MM.1S (cell line): ENCODE data around the gene NME3.

Source experiments
- DNase-seq: peaks from one replicate; pipeline ENCODE4 v3.0.0-alpha.2; 2015
- H2AFZ ChIP-seq: fragments of 300-600 bp; sonication (generic); 2 replicates; pipeline ENCODE4 v1.6.0; 2016; ENCODE audit warnings: antibody characterized with exemption, low read length
- H3F3A ChIP-seq: fragments of 300-600 bp; sonication (generic); 2 replicates; pipeline ENCODE4 v1.6.1; 2016; ENCODE audit warnings: mild to moderate bottlenecking, antibody characterized with exemption, low read length, moderate library complexity, mixed read lengths; ENCODE audit not compliant: insufficient read depth
- H3K27ac ChIP-seq: fragments of 300-600 bp; sonication (generic); 2 replicates; pipeline ENCODE4 v1.5.1; 2016; ENCODE audit warnings: mild to moderate bottlenecking, low read length
- H3K27me3 ChIP-seq: fragments of 300-600 bp; sonication (generic); replicated peaks from 2 replicates; pipeline ENCODE4 v1.6.0; 2016; ENCODE audit warnings: low read length; ENCODE audit not compliant: insufficient read depth
- H3K36me3 ChIP-seq: fragments of 300-600 bp; sonication (generic); replicated peaks from 2 replicates; pipeline ENCODE4 v1.6.1; 2016; ENCODE audit warnings: mild to moderate bottlenecking, low read length, mixed read lengths; ENCODE audit not compliant: insufficient read depth
- H3K4me1 ChIP-seq: fragments of 300-600 bp; sonication (generic); 2 replicates; pipeline ENCODE4 v1.6.1; 2016; ENCODE audit warnings: low read length, mixed read lengths
- H3K4me2 ChIP-seq: fragments of 300-600 bp; sonication (generic); 2 replicates; pipeline ENCODE4 v1.6.0; 2016; ENCODE audit warnings: low read depth, low read length
- H3K4me3 ChIP-seq: fragments of 300-600 bp; sonication (generic); 2 replicates; pipeline ENCODE4 v1.5.1; 2016; ENCODE audit warnings: low read length, mixed read lengths
- H3K79me2 ChIP-seq: fragments of 300-600 bp; sonication (generic); 2 replicates; pipeline ENCODE4 v1.6.1; 2016; ENCODE audit warnings: mixed run types, low read length, mixed read lengths
- H3K9ac ChIP-seq: fragments of 300-600 bp; sonication (generic); 2 replicates; pipeline ENCODE4 v1.6.1; 2016; ENCODE audit warnings: low read length, mixed read lengths
- H3K9me2 ChIP-seq: fragments of 300-600 bp; sonication (generic); replicated peaks from 2 replicates; pipeline ENCODE4 v1.6.1; 2016; ENCODE audit warnings: mild to moderate bottlenecking, low read length, mixed read lengths; ENCODE audit not compliant: insufficient read depth
- H3K9me3 ChIP-seq: fragments of 300-600 bp; sonication (generic); replicated peaks from 2 replicates; pipeline ENCODE4 v1.6.1; 2016; ENCODE audit warnings: mild to moderate bottlenecking, low read length, mixed read lengths; ENCODE audit not compliant: insufficient read depth
- H4K20me1 ChIP-seq: fragments of 300-600 bp; sonication (generic); 2 replicates; pipeline ENCODE4 v1.6.1; 2016; ENCODE audit warnings: mild to moderate bottlenecking, low read length, moderate library complexity, mixed read lengths; ENCODE audit not compliant: insufficient read depth
- EZH2 ChIP-seq: fragments of 300-600 bp; sonication (generic); optimal IDR thresholded peaks from 2 replicates; pipeline ENCODE3; 2017; ENCODE audit warnings: low read depth, mild to moderate bottlenecking, antibody characterized with exemption, low read length, mixed read lengths
- EZH2phosphoT487 ChIP-seq: fragments of 300-600 bp; sonication (generic); IDR thresholded peaks from 2 replicates; pipeline ENCODE4 v1.6.1; 2018; ENCODE audit warnings: antibody characterized with exemption, low read length
- TF ChIP-seq, protein P1 (sequence below): fragments of 300-600 bp; sonication (generic); IDR thresholded peaks from 2 replicates; pipeline ENCODE4 v1.5.1; 2016; ENCODE audit warnings: antibody characterized with exemption, low read length, mixed read lengths

NME3 gene

DNA sequence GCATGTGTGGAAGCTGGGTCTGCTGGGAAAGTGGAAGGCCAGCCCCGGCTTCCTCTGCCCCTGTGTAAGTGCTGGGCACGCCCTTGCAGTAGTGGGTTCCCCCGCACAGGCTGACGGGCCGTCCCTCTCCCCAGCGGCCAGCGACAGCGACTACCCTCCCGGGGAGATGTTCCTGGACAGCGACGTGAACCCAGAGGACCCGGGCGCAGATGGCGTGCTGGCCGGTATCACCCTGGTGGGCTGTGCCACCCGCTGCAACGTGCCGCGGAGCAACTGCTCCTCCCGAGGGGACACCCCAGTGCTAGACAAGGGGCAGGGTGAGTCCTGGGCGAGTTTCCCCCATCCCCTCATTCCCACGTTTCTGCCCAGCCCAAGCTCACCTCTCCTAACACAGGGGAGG, 5.5 kb downstream of the NME3 start:
- Histone ChIP-seq H3K36me3 (no peaks in the 10 kb centered on the region), H2AFZ (no peak overlapping the region), H3K27ac (no peak overlapping the region), H3K9me2 (no peaks in the 10 kb centered on the region), H3K4me2 (no peak overlapping the region), H3K79me2 (peaks cover 2% of the 10 kb centered on the region), H3F3A (no peaks in the 10 kb centered on the region), H4K20me1 (no peaks in the 10 kb centered on the region), H3K9ac (no peak overlapping the region), H3K4me3 (no peak overlapping the region), H3K9me3 (no peaks in the 10 kb centered on the region), H3K4me1 (no peaks in the 10 kb centered on the region), H3K27me3 (no peaks in the 10 kb centered on the region)
- no peak for DNase-seq
- TF ChIP-seq, protein P1, sequence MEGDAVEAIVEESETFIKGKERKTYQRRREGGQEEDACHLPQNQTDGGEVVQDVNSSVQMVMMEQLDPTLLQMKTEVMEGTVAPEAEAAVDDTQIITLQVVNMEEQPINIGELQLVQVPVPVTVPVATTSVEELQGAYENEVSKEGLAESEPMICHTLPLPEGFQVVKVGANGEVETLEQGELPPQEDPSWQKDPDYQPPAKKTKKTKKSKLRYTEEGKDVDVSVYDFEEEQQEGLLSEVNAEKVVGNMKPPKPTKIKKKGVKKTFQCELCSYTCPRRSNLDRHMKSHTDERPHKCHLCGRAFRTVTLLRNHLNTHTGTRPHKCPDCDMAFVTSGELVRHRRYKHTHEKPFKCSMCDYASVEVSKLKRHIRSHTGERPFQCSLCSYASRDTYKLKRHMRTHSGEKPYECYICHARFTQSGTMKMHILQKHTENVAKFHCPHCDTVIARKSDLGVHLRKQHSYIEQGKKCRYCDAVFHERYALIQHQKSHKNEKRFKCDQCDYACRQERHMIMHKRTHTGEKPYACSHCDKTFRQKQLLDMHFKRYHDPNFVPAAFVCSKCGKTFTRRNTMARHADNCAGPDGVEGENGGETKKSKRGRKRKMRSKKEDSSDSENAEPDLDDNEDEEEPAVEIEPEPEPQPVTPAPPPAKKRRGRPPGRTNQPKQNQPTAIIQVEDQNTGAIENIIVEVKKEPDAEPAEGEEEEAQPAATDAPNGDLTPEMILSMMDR, result no peak
- TF ChIP-seq EZH2phosphoT487 (no peak), EZH2 (no peak)

DNA sequence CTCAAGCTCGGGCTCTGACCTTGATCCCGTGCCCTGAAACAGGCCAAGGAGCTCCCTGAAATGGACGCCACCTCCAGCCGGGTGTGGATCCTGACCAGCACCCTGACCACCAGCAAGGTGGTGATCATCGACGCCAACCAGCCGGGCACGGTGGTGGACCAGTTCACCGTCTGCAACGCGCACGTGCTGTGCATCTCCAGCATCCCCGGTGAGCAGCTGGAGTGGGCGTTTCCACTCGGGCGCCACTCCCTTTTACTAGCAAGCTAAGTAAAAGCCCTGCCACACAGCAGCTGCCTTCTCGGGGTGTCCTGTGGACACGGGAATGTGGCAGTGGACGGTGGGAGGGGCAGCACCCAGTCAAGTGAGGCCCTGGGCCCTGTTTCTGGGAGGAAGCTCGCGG, 6.4 kb downstream of the NME3 start:
- TF ChIP-seq EZH2 (no peak), EZH2phosphoT487 (no peak)
- TF ChIP-seq, protein P1, result no peak
- Histone ChIP-seq H3K4me3 (no peak overlapping the region), H3K27me3 (no peaks in the 10 kb centered on the region), H3K9me2 (no peaks in the 10 kb centered on the region), H4K20me1 (no peaks in the 10 kb centered on the region), H3K4me1 (no peaks in the 10 kb centered on the region), H3K27ac (no peak overlapping the region), H3K9ac (no peak overlapping the region), H3K79me2 (no peaks in the 10 kb centered on the region), H3F3A (no peaks in the 10 kb centered on the region), H2AFZ (no peak overlapping the region), H3K4me2 (no peak overlapping the region), H3K36me3 (no peaks in the 10 kb centered on the region), H3K9me3 (no peaks in the 10 kb centered on the region)
- DNase-seq, result no peak

DNA sequence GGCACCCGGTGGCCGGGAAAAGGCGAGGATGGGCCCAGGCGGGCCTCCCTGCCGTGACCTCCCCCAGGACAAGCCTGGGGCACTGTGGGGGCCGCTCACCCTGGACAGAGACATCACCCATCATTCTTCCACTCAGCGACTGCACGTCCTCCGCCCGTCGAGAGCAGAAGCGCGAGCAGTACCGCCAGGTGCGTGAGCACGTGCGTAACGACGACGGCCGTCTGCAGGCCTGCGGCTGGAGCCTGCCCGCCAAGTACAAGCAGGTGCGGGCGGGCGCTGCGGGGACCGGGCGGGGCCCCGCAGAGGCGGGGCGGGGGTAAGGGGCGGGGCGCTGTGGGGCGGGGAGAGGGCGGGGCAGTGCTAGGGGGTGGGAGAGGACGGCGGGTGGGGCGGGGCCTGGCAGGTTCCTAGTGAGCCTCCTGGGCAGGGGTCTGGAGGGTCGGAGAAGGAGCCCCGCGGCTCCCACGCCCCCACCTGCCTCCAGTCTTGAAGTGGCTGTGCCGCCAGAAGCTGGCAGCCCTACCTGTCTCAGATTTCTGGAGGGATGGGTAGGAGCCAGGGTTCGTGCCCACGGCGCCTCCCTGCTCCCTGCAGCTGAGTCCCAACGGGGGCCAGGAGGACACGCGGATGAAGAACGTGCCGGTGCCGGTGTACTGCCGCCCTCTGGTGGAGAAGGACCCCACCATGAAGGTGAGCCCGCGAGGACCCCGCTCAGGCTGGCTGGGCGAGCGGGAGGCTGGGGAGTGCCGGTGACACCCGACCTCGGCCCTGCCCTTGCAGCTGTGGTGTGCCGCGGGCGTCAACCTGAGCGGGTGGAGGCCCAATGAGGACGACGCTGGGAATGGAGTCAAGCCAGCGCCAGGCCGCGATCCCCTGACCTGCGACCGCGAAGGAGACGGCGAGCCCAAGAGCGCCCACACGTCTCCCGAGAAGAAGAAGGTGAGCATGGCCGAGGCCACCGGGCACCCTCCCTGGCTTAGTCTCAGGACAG, 7.5 kb downstream of the NME3 start:
- TF ChIP-seq, protein P1, result no peak
- no peak for TF ChIP-seq EZH2phosphoT487
- TF ChIP-seq EZH2, result no peak
- no peaks in the 10 kb centered on the region for H4K20me1 ChIP-seq
- no peaks in the 10 kb centered on the region for H3F3A ChIP-seq
- H3K36me3 ChIP-seq, result no peaks in the 10 kb centered on the region
- H3K27ac ChIP-seq, result no peak overlapping the region
- H3K79me2 ChIP-seq, result no peaks in the 10 kb centered on the region
- H3K4me1 ChIP-seq, result no peaks in the 10 kb centered on the region
- H2AFZ ChIP-seq, result no peak overlapping the region
- DNase-seq, result no peak
- H3K9me3 ChIP-seq, result no peaks in the 10 kb centered on the region
- H3K9me2 ChIP-seq, result no peaks in the 10 kb centered on the region
- no peak overlapping the region for H3K4me3 ChIP-seq
- H3K9ac ChIP-seq, result no peak overlapping the region
- H3K27me3 ChIP-seq, result no peaks in the 10 kb centered on the region
- H3K4me2 ChIP-seq, result no peak overlapping the region
